ENCODE data around the gene PATL2. TPM values are rescaled to one million over a fixed set of nuclear protein-coding genes. Genes with fewer than 3 reads are reported as not detected.

Gene PATL2
- total and polyA plus RNA-seq, 2 donors (not counting 3 experiments of a cell fraction or from before 2014, with no cell fraction given): 0.18 TPM; not detected in 1

- BruUV-seq (replicated peaks): no TSS peak
- H3K9ac ChIP-seq (replicated peaks; ENCODE audit: extremely low read depth, insufficient read depth, low read length): no peak overlapping the region
- H3K27me3 ChIP-seq (ENCODE audit: control insufficient read depth in 2 of 2, insufficient read depth in 2 of 2, low read length in 2 of 2): no peaks in the 10 kb centered on the region
- H3K36me3 ChIP-seq (ENCODE audit: control insufficient read depth in 2 of 2, extremely low read depth in 1 of 2, insufficient read depth in 2 of 2, low read length in 2 of 2): peaks cover 0 to 2% of the 10 kb centered on the region in 2 experiments
- POLR2A ChIA-PET: interaction anchor here (4.3 kb wide), 1 partner anchor 15 kb away, joined by 63 read pairs; the partner anchor contains the start of genes B2M and PATL2
- H3K4me2 ChIP-seq (ENCODE audit: insufficient read depth, low read length): no peak overlapping the region
- DNase-seq (ENCODE audit: low read depth, low spot score): no peak
- no peak overlapping the region for H2AFZ ChIP-seq (ENCODE audit: low read depth, low read length)
- dilution Hi-C loops (cut with MboI; ENCODE audit: extremely low pct_ligation_motif_present, low sequenced_read_pairs) (loop anchor here (25.0 kb wide), 1 partner anchor 140 kb away; no protein-coding TSS in a partner anchor), intact Hi-C loops (cut with micrococcal nuclease) (loop anchor here (1.0 to 5.0 kb wide), 2 partner anchors 64 to 110 kb away; partner anchors contain the start of gene SPG11)
- H4K20me1 ChIP-seq (replicated peaks; ENCODE audit: control insufficient read depth, extremely low read depth, insufficient read depth, low read length): no peaks in the 10 kb centered on the region
- CTCF ChIA-PET: interaction anchor here (1.8 to 4.3 kb wide), 4 partner anchors 9 to 65 kb away, joined by 8 to 65 read pairs (median 34); partner anchors contain the start of genes B2M, PATL2, SPG11 and TRIM69
- TF ChIP-seq JUN (IDR thresholded peaks at IDR 0.05; ENCODE audit: borderline replicate concordance, insufficient read depth, insufficient read length, low read depth) (no peak), MYC (IDR thresholded peaks at IDR 0.05; ENCODE audit: low read depth, low read length) (no peak), POLR2A (IDR thresholded peaks at IDR 0.05; ENCODE audit: low read depth, low read length) (no peak), POLR2AphosphoS5 (IDR thresholded peaks at IDR 0.05; ENCODE audit: insufficient read depth, low read depth, low read length) (no peak), EZH2 (IDR thresholded peaks at IDR 0.05; ENCODE audit: borderline replicate concordance, low read depth, low read length, severe bottlenecking) (no peak), GATA2 (IDR thresholded peaks at IDR 0.05; ENCODE audit: insufficient read depth, insufficient read length, low read depth, low read length) (no peak), FOS (IDR thresholded peaks at IDR 0.05; ENCODE audit: borderline replicate concordance, insufficient read depth, low read length) (no peak)
- peak overlapping the region; percentile 71 for H3K27ac ChIP-seq (ENCODE audit: insufficient read depth, low read depth, low read length)
- H3K9me3 ChIP-seq (replicated peaks; ENCODE audit: control insufficient read depth, insufficient read depth, low read length): no peaks in the 10 kb centered on the region
- no peaks in the 10 kb centered on the region for H3K79me2 ChIP-seq (ENCODE audit: control insufficient read depth, insufficient read depth, low read length)
- H3K4me1 ChIP-seq (ENCODE audit: control insufficient read depth, extremely low read depth, insufficient read depth, low read length): peaks cover 32% of the 10 kb centered on the region
- no peaks in the 10 kb centered on the region for H3K9me1 ChIP-seq (replicated peaks; ENCODE audit: control insufficient read depth, extremely low read depth, insufficient read depth, low read length)
- FAIRE-seq: no peak
- no peak overlapping the region for H3K4me3 ChIP-seq (replicated peaks in 1 of 3; ENCODE audit: insufficient read depth in 1 of 3, low read depth in 1 of 3, low read length in 3 of 3)
Measured at GRCh38 chr15:44727485-44728231, 16.5 kb upstream of the PATL2 start.
